CD4-positive, alpha-beta T cell treated with Interleukin-1 beta for 1 hour (primary cell): ENCODE results near the gene PFKM.

ENCODE experiments used
- DNase-seq, 2 donors: peaks; one replicate each; pipeline ENCODE4 v3.0.0-alpha.2; 2020 to 2022

The PFKM gene

DNA sequence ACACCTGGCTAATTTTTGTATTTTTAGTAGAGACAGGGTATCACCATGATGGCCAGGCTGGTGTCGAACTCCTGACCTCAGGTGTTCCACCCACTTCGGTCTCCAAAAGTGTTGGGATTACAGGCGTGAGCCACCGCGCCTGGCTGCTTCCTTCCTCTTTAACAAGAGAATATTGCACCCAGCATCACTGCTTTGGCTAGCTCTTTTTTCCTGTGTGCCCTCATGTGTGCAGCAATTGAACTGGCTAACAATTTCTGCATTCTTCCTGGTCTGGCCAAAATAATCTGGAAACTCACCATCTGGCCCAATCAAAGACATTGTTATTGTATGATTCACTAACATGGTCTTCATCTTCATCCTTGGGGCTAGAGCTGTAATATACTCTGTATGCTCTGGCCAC is 40.9 kb downstream of the PFKM start:
- DNase-seq: no peak

DNA sequence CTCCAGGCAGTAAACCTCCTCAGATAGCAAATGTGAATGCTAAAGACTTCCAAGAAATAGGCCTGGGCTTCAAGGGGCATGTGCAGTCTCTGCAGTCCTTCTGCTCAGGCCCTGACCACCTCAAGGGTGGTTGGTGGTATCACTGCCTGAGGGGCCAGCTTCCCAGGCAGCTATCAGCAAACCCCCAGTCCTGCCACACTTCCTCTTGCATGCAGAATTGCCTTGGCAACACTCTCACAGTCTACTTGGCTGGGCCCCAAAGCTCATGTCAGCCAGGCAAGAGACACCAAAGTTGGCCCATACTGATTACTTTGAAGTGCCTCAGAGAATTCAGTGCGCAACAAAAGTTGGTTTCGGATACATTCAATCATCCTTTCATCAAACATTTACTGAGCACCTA is 41.6 kb downstream of the PFKM start:
- DNase-seq: no peak

DNA sequence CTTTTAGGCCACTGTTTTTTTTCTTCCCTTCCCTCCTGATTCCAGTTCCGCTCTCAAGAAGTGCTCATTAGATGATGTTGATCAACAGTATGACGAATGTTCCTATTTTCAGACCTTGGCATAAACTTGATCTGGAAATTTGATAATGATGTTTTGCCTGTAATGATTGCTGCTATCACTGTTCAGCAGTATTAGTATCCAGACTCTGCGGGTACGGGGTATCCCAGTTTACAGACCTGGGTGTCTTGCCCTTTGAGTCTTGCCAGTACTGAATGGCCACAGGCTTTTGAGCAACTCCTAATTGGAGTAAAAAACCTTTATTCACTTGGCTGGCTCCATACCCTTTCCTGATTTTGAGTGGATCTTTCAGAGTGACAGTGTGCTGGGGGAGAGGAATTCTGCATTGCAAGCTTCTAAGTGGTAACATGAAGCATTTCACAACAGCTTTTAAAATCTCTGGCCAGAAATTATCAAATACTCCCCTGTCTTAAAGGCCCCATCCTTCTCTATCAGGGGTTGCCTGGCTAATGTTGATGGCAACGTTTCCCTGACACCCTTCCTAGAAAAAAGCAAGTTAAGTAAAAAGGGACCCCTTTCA is 44.1 kb downstream of the PFKM start:
- no peak for DNase-seq

DNA sequence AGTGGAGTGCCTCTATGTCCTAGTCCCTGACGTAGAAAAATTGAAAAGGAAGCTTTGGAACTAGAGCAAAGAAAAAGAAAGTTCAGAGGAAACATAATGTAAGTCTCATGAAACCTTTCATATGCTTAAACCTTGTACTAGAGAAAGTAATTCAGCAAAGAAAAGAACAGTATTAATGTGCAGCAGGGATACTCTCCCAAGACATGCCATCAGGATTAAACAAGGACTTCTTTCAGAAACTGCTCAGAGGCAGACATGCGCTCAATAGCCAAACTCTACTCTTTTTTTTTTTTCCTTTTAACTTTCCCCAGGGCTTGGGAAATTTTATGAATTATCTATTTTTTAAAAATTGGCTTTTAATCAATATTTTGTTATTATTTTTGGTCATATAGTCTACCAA is 45.3 kb downstream of the PFKM start:
- DNase-seq: no peak

DNA sequence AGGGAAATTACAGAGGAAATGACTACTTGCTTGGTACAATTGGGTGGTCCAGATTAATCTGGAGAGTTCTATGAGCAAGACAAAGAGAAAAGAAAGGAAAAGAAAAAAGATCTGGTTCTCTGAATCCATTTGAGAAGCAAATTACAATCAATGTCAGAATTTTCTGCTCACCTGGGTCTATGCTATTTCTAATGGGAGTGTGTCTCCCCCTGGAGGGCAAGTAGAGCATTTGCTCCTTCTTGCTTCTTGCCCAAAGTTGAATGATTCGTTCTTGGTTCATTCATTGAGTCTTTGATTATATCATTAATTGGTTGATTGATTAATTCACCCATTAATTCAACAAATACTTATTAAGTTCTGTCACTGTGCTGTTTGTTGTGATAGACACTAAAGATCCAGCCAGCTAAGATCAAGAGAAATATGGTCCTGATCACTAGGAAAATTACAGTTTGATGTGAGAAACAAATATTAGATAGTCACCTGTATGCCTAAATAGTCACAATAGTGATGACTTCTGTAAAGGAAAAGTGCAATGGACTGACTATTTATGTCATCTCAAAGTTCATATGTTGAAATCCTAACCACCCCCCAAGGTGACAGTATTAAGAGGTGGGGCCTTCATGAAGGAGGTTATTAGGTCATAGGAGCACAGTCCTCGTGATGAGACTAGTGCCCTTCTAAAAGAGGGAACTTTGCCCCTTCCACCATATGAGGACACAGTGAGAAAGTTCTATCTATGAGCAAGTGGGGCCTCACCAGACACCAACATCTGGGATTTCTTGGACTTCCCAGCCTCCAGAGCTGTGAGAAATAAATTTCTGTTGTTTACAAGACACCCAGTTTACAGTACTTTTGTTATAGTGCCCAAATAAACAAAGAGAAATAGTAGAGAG is 46.2 kb downstream of the PFKM start:
- DNase-seq: peak; percentile 52 to 77

DNA sequence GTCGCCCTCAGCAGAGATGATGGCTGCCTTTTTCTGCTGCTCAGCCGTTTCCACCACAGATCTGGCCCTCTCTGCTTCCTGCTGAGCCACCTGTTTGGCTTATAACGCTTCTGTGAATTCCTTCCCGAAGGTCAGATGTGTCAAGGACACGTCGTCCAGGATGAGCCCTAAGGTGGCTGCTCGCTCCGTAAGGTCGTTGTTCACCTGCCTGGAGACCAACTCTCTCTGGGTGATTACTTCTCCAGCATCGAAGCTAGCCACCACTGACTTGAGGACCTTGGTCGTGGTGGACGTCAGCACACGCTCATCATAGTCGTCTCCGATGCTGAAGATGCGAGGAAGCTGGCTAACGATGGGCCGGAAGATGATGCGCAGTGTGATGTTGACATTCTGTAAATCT is 49.8 kb downstream of the PFKM start:
- no peak for DNase-seq

DNA sequence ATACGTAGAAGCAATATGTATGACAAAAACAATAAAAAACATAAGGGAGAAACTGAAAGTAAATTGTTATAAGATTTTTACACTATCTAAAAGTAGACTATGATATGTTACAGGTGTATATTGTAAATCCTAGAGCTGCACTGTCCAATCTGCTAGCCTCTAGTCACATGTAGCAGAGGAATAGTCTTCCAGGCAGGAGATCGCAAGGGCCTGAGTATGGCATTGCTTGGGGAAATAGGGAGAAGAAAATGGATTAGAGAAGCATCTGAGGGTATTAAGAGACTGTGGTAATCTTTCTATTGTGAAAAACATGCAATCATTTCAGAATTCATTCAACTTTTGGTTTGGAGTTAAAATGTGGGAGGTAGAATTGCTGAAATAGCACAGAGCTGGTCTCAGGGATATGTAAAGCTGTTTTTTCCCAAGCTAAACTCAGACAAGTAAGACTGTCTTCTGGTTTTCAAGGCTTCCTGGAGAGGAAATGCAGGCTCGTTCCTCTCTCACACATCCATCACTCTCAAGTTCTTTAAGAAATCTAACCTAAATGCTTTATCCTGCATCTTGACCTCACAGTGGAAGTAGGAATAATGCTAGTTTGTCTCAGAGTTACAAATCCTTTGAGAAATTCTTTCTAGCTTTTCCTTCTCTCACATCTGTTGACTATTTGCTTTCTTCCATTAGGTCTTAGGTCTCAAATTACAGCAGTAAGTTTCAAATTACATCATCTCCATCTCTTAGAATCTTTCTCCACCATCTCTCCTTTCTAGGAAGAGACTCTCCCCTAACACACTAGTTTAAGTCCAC is 56.7 kb downstream of the PFKM start:
- no peak for DNase-seq

DNA sequence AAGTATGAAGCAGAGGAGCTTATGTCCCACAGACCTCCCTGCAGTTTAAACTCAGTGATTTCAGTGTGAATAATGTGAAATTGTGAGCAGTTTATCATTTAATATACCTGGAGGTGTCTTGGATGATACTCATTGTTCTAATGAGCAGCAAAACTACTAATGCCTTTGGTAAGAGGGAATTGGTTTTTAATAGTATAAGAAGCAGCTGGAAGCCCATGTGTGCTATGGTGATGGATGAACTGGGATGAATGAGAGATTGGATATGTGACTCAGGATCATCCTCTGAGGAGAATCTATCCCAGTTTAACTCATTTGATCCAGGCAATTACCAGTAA is 57.2 kb downstream of the PFKM start:
- no peak for DNase-seq

DNA sequence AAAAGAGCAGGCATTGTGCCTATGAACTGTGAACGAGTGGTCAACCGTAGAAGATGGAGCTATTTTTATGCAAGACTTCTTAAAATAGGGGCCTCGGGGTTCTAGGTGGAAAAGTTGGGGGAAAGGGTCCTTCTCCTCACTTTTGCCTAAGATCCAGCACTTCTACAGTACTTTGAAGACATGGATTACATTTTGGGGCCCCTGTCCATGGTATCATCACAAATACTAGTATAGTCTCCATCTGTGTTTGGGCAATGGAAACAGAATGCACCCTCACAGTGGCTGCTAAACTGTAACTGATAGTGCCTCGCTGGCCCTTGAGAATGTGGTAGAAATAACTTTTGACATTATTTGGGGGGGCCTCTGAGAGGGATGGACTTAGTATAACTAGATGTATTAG is 58.8 kb downstream of the PFKM start:
- no peak for DNase-seq

DNA sequence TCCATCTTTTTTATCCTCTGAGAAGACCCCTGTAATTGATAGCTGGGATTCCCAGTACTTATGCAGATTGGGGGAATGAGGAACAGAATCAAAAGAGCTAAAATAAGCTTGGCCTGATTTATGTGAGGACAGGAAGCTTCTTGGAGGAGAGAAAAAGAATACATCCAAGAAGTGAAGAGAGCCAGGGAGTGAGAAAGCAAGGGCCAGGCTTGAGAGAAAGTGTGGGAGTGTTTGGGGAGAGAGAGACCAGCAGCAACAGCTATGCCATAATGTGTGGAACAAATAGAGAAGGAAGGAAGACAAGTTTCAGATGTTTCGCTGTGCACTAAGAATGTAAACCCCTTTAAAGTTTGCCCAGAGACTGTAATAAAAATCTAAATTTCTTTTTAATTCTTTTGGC is 60.3 kb downstream of the PFKM start:
- DNase-seq: no peak

DNA sequence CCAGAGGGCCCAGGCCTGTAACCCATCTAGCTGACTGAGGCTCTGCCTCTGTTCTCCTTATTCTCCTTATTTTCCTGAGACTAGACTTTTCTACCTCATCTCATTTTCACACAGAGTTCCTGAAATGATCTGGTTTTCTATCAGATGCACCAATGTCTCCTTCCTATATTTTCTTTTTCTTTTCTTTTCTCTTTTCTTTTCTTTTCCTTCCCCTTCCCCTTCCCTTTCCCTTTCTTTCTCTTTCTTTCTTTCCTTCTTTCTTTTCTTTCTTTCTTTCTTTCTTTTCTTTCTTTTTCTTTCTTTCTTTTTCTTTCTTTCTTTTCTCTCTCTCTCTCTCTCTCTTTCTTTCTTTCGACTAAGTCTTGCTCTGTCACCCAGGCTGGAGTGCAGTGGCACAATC is 61.3 kb downstream of the PFKM start:
- DNase-seq: no peak

DNA sequence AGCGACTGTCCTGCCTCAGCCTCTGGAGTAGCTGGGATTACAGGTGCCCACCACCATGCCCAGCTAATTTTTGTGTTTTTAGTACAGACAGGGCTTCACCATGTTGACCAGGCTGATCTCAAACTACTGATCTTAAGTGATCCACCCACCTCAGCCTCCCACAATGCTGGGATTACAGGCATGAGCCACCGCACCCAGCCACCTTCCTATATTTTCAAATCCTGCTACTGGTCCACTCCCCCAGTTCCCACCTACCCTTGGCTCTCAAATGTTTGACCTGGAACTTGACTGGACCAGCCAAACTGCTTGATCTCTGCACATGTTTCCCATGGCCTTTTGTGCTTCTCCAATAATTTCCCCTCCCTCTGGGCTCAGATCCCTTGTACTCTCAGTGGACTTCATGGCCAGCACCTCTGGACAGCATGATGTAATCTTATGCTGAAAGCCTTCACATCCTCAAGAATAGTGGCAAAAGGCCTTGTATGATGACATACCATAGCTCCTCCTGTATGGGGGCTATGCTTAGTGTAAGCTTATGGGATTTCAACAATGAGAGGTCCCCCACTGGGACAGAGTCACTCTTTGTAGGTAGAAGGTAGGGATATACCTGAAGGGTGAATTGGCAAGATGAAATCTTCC is 61.8 kb downstream of the PFKM start:
- DNase-seq: no peak

DNA sequence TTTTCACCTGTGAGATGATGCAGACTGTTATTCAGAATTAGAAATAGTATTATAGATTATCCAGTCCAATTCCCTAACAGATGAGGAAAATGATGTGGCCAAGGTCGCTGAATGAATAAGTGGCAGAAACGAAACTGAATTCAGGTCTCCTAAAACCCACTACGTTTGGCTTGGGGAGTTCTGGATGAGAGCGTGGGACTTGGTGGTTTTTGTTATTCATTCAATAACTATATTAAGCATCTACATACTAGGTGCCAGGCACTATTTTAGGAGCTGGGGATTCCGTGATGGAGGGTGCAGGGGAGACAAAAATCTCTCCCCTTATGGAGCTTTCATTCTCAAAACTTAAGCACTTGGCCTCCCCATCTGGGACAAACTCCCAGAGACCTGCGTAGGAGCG is 63.5 kb downstream of the PFKM start:
- no peak for DNase-seq

DNA sequence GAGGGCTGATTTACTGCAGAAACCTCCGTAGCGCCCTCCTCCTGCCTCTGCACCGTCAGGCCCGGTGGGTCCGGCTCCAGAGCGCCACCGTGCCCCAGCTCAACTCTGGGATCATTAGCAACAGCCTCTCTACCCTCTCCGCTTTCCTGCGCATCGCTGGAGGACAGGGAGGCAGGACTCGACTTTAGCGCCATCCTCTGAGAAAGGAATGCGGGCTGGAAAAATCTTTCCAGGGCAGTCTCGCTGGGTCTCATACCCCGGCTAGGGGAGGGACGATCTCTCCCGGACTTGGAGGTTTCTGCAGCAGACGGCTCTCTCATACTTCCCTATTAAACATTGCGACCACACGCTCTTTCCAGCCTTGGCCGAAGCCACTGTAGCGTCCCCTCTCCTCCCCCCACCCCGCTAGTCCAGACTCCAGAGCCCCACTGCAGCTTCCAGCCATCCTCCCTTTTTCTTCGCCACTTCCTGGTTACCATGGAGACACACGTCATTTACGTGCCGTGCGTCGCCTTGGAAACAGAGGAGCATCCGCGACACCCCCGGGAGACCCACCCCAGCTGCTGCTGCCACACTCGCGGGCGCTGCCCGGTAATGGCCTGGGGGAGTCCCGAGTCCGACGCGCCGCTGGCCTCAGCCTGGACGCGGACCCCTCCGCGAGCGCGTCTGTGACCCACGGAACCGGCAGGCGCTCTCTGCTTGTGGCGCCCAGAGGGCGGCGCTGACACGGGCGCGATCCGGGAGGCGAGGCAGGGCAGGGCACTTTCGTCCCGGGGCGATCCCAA is 64.1 kb downstream of the PFKM start, which contains the start of gene CCDC184:
CCDC184 (plus strand) TSS at position 554 of the 785 bp plus-strand sequence. CDS start 479 bp downstream, outside the sequence.
- peak; percentile 85 to 86 for DNase-seq

DNA sequence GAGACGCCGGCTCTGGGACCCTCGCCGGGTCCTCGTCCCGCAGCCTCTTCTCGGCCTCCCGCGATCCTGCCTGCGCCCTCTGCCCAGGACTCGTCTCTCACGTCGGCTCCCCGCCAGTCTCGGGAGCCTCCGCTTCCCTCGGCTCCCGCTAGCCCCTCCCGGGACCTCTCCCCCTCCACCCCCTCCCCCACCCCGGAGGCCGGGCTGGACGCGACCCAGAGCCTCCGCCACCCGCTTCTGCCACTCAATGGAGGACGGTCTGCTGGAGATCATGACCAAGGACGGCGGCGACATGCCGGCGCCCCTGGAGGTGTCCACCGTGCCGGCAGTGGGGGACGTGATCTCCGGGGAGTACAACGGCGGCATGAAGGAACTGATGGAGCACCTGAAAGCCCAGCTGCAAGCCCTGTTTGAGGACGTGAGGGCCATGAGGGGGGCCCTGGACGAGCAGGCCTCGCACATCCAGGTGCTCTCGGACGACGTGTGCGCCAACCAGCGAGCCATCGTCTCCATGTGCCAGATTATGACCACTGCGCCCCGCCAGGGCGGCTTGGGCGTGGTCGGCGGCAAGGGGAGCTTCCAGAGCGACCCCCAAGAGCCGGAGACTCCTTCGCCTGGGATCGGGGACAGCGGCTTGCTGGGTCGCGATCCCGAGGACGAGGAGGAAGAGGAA is 64.8 kb downstream of the PFKM start:
- peak; percentile 20 to 33 for DNase-seq

DNA sequence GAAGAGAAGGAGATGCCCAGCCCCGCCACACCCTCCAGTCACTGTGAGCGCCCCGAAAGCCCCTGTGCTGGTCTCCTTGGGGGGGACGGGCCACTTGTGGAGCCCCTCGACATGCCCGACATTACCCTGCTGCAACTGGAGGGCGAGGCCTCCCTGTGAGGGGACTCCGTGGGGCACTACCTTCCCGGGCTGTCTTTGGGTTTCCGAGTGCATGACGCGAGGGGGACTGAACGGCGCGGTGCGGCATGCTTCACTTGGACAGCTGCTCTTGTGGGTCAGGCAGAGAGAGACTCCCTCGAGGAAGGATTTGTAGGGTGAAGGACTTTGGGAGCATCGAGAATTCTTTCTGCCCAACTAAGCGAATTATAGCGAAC is 65.4 kb downstream of the PFKM start:
- DNase-seq: no peak

DNA sequence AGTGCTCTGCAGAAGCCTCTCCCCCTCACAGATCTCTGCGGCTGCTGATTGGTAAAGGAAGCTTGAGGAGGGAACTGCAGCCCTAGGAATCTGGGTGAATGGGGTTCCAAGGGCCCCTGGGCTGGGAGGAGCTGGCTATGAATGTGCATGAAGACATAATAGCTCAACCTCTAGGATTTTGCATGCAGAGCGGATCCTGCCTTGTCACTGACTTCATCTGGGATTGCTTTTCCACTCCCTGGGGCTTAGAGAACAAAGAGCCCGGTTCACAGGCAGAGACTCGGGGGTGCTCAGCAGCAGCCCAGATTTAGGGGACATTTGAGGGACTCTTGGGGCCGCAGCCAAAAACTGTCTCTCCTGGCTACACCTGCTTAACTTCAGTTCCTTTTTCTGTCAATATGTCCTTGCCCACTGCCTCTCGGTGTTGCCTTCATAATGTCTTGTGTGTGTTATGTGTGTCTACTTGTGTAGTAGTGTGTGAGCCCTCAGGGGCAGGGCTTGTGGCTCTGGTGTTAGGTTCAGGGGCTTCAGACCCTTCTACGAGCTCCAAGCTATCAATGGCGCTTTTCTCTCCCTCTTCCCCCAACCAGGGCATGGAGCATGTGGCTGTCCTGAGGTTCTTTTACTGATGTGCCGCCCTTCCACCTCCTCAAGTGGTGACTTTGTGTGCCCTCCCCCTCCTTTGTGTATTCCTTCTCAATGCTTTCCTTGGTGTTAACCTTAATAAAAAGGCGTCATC is 66.2 kb downstream of the PFKM start:
- DNase-seq: no peak

DNA sequence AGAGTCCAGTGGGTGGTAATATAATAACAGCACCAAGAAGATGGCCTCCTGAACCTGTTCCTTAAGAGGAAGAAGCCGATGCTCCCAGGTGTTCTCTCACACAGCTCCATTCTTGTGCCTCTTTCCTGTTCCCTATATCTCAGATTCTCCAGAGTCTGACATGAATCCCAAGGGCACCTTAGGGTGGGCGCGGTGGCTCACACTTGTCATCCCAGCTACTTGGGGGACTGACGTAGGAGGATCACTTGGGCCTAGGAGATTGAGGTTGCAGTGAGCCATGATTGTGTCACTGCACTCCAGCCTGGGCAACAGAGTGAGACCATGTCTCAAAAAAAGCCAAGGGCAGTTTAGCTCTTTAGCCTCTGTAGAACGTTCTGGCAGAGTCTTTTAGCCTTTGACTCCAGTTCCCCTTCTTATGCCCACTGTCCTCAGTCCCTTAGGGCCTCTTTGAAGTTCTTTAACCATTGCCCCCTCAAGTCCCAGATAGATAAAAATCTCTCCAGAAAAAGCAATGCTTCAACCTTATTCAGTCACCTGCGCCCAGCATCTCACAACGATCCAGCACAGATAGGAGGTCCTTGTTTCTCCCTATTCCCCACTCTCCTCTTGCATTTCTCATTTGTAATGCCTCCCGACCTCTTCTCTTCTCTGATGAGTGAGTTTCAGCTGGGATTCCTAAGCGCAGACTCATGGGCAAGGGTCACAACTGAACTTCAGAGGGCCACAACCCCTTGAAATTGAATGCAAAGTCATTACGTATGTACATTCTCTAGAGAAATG is 68.9 kb downstream of the PFKM start:
- DNase-seq: no peak

DNA sequence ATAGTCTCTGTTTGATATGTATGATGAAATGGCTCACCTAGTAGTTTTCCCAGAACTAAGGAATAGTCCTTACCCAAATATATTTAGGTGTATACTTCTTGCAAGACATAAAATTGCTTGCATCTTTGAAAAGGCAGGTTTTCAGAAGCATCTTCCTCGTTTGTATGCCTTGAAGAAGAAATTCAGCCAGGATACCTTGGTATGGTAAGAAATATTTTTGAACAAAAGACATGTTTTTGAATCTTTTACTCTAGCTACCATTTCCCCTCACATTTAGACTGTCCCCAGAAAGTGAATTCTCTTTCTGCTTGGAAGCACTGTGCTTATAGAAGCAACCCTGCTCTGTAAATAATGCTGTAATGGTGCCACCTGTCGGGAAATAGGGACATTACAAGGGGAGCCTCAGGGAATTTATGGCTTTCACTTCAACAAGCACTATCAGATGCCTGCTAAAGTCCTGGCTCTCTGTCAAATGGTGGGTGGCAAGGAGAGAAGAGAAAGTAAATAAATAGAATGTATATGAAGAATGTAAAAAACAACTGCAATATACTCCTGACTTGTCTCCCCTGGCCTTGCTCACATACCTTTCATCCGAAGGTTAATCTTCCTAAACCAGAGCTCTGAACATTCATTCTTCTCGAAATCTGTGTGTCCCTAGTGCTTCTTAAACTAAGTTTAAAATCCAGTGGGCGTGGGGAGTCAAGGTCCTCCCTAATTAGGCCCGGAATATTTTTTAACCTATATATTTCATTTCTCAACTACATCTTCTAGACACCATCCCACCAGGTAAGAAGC is 70.4 kb downstream of the PFKM start:
- peak; percentile 64 to 81 for DNase-seq
